OCI-LY1 (cell line): Measurements from ENCODE around the gene ASB7.

Source experiments
- EZH2 ChIP-seq: fragments of 200-600 bp; sonication (generic), shearing (Covaris generic); IDR thresholded peaks from 2 replicates; pipeline ENCODE4 v1.8.0; 2017; ENCODE audit warnings: borderline replicate concordance, mixed run types, mild to moderate bottlenecking, antibody characterized with exemption, low read length, moderate library complexity, mixed read lengths
- TF ChIP-seq, protein P1 (sequence below): fragments of 200-600 bp; sonication (generic), shearing (Covaris generic); IDR thresholded peaks from 2 replicates; pipeline ENCODE4 v1.5.1; 2017; ENCODE audit warnings: mild to moderate bottlenecking, antibody characterized with exemption, low read length, moderate library complexity, mixed read lengths

DNA sequence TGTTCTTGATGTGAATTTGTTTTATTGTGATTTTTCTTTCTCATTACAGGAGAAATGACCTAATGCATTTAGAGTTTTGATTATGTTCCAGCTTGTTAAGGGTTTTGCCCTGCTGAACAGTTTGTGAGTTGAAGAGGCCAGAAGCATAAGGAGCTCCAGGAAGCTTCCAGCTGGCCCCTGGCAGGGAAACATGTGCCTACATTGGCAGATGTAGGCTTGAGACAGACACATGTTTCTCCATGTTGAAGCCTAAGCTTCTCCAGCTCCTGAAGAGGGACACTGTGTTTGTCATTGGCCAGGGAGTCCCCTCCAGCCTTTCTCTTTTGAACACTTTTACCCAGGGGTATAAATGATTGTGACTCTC lies 88.4 kb downstream of the ASB7 start:
- TF ChIP-seq, protein P1, sequence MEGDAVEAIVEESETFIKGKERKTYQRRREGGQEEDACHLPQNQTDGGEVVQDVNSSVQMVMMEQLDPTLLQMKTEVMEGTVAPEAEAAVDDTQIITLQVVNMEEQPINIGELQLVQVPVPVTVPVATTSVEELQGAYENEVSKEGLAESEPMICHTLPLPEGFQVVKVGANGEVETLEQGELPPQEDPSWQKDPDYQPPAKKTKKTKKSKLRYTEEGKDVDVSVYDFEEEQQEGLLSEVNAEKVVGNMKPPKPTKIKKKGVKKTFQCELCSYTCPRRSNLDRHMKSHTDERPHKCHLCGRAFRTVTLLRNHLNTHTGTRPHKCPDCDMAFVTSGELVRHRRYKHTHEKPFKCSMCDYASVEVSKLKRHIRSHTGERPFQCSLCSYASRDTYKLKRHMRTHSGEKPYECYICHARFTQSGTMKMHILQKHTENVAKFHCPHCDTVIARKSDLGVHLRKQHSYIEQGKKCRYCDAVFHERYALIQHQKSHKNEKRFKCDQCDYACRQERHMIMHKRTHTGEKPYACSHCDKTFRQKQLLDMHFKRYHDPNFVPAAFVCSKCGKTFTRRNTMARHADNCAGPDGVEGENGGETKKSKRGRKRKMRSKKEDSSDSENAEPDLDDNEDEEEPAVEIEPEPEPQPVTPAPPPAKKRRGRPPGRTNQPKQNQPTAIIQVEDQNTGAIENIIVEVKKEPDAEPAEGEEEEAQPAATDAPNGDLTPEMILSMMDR = no peak
- TF ChIP-seq EZH2 = no peak
